ENCODE data around the gene ZSCAN4.

The ZSCAN4 gene

DNA sequence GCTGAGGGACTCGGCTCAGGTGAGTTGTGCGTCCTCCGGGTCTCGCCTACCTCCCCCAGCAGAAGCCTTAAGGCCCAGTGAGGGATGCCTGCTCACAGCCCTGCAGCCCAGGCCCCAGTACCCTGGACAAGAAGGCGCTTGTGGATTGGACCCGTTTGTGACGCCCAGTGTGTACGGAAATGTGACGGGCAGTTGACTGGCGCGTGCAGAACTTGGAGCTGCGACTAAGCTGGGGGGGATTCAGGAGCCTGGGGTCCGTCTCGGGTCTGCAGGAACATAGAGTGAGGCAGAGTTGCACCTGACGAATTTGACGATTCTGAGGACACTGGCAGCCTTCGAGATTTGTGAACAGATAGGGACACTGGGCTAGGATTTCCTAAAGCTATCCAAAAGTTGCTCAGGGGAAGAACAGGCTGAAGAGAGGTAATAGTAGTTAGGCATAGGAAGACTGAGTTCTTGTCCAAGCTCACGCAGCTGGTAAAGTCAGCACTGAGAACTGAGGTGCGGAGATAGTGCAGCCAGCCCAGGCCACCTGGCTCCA lies 13.6 kb downstream of the ZSCAN4 start:
- DNase-seq, result no peak

- no peak for DNase-seq
These were observed 18.0 kb downstream of the ZSCAN4 start for GRCh38 chr19:57686727-57687126.

- no peak for DNase-seq
These were observed 18.8 kb downstream of the ZSCAN4 start for GRCh38 chr19:57687363-57688010.

DNA sequence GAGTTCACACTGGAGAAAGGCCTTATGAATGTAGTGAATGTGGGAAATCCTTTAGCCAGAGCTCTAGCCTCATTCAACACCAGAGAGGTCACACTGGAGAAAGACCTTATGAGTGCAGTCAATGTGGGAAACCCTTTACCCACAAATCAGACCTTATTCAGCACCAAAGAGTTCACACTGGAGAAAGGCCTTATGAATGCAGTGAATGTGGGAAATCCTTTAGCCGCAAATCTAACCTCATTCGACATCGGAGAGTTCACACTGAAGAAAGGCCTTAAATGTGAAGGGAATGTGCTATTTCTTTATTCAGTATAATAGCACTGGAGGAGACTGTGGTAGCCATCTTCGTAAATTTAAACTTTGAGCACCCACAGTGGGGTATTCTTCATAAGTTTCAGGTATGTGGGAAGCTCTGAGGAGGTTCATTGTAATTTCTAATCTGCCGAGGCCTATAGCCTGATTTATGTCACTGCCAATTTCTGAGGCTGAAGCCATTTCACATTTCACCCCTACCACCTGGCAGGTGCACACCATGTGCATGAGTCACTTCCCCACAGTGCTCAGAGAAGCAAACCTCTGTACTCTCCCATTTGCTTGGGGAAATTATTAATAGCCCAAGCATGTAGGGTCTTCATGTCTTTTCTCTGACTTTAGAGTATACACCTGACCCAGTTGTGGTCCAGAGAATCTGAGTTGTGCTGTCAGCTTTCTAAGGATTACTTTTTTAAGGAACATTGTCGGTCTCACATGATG lies 19.5 kb downstream of the ZSCAN4 start:
- no peak for DNase-seq

DNA sequence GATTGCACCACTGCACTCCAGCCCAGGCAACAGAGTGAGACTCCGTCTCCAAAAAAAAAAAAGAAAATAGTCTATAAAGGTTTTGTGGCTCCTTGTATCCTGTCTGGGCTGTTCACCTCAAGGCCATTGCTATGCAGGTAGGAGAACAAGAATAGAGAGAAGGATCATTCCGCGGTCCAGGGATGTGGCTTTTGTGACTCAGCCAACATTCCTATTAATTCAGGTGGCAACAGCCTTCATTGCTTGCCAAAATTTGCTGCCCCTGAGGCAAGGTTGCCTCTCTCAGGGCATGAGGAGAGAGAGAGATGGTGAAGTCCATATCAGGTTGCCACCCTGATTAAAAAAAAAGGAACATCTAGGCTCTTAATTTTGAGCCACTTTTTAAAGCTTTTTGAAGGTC lies 21.0 kb downstream of the ZSCAN4 start:
- no peak for DNase-seq

DNA sequence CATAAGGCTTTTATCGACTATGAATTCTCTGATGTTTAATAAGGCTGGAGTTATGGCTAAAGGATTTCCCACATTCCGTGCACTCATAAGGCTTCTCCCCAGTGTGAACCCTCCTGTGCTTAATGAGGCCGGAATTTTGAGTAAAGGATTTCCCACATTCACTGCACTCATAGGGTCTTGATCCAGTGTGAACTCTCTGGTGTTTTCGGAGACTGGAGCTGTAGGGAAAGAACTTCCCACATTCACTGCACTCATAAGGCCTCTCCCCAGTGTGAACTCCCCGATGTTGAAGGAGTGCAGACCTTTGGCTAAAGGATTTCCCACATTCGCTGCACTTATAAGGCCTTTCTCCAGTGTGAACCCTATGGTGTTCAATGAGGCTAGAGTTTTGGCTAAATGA lies 32.9 kb downstream of the ZSCAN4 start:
- DNase-seq, result no peak

DNA sequence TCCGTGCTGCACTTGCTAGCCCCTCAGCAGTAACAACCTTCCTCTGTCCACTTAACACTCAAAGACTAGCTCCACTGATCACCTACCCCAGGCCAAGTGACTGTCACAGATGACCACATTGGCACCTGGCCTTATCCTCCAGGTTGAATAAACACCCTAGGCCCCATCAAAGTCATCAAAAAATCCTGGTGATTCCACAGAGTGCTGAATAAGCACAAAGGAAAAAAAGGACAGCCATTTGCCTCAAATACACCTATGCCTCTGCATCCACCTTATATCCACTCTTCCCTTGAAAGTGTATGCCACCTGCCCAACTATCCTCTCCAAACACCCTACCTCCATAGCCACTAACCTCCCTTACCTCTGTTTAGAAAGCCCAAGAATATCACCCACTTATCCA lies 37.6 kb downstream of the ZSCAN4 start:
- DNase-seq, result no peak

GRCh38 chr19:57708641-57709361 lies 40.1 kb downstream of the ZSCAN4 start, which contains the start of gene ZNF154:
TSS of gene ZNF154 (minus strand) at chr19:57709204. CDS start at chr19:57708971, 233 bp downstream.
- DNase-seq, result peak; percentile 38

DNA sequence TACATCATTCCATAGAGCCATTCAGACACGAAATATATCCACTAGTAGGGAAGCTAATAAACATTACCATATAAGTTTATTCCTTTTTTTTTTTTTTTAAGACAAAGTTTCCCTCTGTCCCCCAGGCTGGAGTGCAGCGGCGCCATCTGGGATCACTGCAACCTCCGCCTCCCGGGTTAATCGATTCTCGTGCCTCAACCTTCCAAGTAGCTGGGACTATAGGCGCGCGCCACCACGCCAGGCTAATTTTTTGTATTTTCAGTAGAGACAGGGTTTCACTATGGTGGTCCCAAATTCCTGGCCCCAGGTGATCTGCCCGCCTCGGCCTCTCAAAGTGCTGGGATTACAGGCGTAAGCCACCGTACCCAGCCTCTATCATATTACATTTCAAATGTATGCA lies 40.9 kb downstream of the ZSCAN4 start:
- no peak for DNase-seq

GRCh38 chr19:57712222-57712621 lies 43.5 kb downstream of the ZSCAN4 start:
- DNase-seq, result no peak

- DNase-seq, result no peak
These were observed 50.7 kb downstream of the ZSCAN4 start for GRCh38 chr19:57719424-57719823.

GRCh38 chr19:57719901-57720519 lies 51.3 kb downstream of the ZSCAN4 start:
- no peak for DNase-seq

GRCh38 chr19:57720878-57721277 lies 52.1 kb downstream of the ZSCAN4 start:
- DNase-seq, result no peak

Data from stimulated activated CD8-positive, alpha-beta memory T cell treated with anti-CD3 and anti-CD28 coated beads, Interleukin-4, amount 100 ng/mL, for 48 hours (primary cell).